IgD-negative memory B cell (primary cell): ENCODE data around the gene CCL2. TPM values are rescaled to one million over a fixed set of nuclear protein-coding genes. Genes with fewer than 3 reads are reported as not detected.

Experiments
- H3K27ac Mint-ChIP-seq, 3 donors: one replicate each; pipeline ENCODE4 v1.8.0; 2020 to 2022; ENCODE audit warnings: mild to moderate bottlenecking in 3 of 3, mixed read lengths in 3 of 3, moderate library complexity in 1 of 3
- H3K27me3 Mint-ChIP-seq: one replicate; pipeline ENCODE4 v1.8.0; 2021; ENCODE audit warnings: mixed read lengths
- H3K36me3 Mint-ChIP-seq: one replicate; pipeline ENCODE4 v1.8.0; 2020; ENCODE audit warnings: mild to moderate bottlenecking, mixed read lengths
- H3K4me1 Mint-ChIP-seq, 3 donors: one replicate each; pipeline ENCODE4 v1.8.0; 2020 to 2022; ENCODE audit warnings: mixed read lengths in 3 of 3, mild to moderate bottlenecking in 1 of 3
- H3K4me3 Mint-ChIP-seq, 4 donors: one replicate each; pipeline ENCODE4 v1.8.0; 2020 to 2022; ENCODE audit warnings: mild to moderate bottlenecking in 4 of 4, mixed read lengths in 4 of 4, moderate library complexity in 3 of 4
- H3K9me3 Mint-ChIP-seq, 3 donors: one replicate each; pipeline ENCODE4 v1.8.0; 2020 to 2021; ENCODE audit warnings: mixed read lengths in 3 of 3, mild to moderate bottlenecking in 1 of 3
- polyA plus RNA-seq: library from polyadenylated mRNA; unstranded; fragments of 300-500 nt; fragmentation: Illumina TruSeq; gene quantifications from one replicate; pipeline ENCODE4 v1.2.3, GENCODE V29; 2021

The CCL2 gene
- polyA plus RNA-seq, 1 donor from 2014 or later: not detected

DNA sequence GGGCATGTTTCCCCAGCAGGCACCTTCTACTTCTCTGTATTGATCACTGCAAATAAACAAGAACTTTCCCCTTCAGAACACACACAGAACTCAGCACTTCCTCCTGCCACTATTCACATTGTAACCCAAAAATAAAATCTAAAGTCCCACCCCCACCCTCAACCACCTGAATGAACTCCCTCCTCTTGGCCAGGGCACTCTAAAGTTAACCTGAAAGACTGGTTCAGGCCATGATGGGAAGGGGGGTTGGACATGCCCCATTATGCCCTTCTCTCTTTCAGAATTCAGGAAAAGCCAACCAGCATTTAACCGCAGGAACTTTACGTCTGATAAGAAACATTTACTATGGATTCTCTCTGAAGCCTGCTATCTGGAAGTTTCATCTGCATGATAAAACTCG, 27.4 kb upstream of the CCL2 start:
- H3K9me3 Mint-ChIP-seq: peaks cover 0 to 18% (median 5%) of the 10 kb centered on the region in 3 donors
- H3K4me1 Mint-ChIP-seq: no peaks in the 10 kb centered on the region
- no peak overlapping the region for H3K27ac Mint-ChIP-seq
- H3K36me3 Mint-ChIP-seq: no peaks in the 10 kb centered on the region
- H3K27me3 Mint-ChIP-seq: peaks cover 23% of the 10 kb centered on the region
- H3K4me3 Mint-ChIP-seq: no peak overlapping the region

DNA sequence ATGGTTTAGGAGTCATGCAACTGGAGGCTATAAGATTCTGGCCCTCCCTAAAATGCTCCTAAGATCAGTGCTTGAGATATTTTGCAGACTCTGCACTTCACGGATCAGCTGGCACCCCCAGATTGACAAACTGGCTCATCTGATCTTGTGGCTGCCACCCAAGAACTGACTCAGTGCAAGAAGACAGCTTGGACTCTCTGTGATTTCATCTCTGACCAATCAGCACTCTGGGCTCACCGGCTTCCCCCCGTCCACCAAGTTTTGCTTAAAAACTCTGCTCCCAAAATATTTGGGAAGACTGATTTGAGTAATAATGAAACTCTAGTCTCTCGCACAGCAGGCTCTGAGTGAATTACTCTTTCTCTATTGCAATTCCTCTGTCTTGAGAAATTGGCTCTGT, 26.3 kb upstream of the CCL2 start:
- Mint-ChIP-seq H3K4me3 (no peak overlapping the region), H3K4me1 (no peaks in the 10 kb centered on the region), H3K36me3 (no peaks in the 10 kb centered on the region), H3K9me3 (peaks cover 0 to 18% (median 5%) of the 10 kb centered on the region in 3 donors), H3K27ac (no peak overlapping the region), H3K27me3 (peaks cover 24% of the 10 kb centered on the region)

DNA sequence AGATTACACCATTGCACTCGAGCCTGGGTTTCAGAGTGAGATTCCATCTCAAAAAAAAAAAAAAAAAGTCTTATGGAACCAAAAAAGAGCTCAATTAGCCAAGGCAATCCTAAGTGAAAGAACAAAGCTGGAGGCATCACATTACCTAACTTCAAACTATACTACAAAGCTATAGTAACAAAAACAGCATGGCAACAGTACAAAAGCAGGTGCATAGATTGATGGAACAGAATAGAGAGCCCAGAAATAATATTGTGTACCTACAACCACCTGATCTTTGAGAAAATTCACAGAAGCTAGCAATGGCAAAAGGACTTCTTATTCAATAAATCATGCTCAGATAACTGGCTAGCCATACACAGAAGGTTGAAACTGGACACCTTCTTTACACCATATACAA, 24.7 kb upstream of the CCL2 start:
- H3K36me3 Mint-ChIP-seq: no peaks in the 10 kb centered on the region
- H3K9me3 Mint-ChIP-seq: peaks cover 0 to 18% (median 4%) of the 10 kb centered on the region in 3 donors
- H3K27me3 Mint-ChIP-seq: peaks cover 23% of the 10 kb centered on the region
- no peak overlapping the region for H3K4me3 Mint-ChIP-seq
- no peak overlapping the region for H3K27ac Mint-ChIP-seq
- no peaks in the 10 kb centered on the region for H3K4me1 Mint-ChIP-seq

DNA sequence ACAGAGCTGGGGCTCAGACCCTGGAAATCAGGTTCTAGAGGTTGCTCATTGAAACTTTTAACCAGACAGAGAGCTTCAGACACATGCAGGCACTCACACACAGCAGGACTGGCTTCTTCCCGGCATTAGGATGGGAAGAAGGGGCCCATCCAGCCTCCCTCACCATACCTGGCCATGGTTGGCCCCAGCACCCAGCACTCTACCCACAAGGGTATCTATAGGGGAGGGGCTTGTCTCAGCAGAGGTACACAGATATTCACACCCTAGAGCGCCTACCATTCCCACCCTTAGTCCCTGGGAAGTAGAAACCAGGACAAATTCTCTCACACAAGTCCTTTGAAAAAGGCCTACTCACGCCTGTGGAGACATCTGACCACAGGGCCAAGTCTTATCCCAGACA, 20.5 kb upstream of the CCL2 start:
- Mint-ChIP-seq H3K36me3 (no peaks in the 10 kb centered on the region), H3K27ac (no peak overlapping the region), H3K9me3 (peaks cover 0 to 9% (median 0%) of the 10 kb centered on the region in 3 donors), H3K27me3 (peaks cover 6% of the 10 kb centered on the region), H3K4me1 (peaks cover 0 to 1% (median 0%) of the 10 kb centered on the region in 3 donors), H3K4me3 (no peak overlapping the region)

DNA sequence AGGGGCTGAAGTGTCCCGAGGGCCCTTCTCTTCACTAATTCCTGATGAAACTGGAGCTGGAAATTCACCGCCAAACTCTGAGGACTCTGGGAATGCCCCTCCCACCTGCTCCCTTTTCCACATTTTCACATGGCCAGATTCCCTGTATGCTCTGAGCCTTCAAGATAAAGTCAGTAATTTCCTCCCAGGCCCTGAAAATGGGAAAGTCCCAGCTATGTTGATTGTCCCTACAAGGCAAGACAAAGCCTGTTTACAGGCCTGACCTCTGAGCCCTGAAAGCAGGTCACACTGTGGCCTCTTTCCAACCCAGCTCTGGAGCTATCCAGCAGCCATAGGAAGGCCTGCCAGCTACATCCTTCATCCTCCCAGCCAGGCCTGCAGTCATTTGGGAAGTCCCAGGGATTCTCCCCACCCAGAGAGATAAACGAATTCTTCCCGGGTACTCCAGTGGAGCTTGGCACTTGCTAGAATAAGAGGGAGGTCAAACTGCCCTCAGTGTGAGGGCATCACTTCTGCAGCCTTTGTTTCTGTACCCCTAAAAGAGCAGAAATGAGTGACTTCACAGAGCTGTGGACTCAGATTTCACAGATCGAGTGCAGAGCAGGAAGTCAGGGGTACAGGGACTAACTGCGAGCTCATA, 19.6 kb upstream of the CCL2 start:
- Mint-ChIP-seq H3K9me3 (peaks cover 0 to 4% (median 0%) of the 10 kb centered on the region in 3 donors), H3K27me3 (peaks cover 5% of the 10 kb centered on the region), H3K4me1 (peaks cover 0 to 1% (median 0%) of the 10 kb centered on the region in 3 donors), H3K27ac (no peak overlapping the region), H3K36me3 (no peaks in the 10 kb centered on the region), H3K4me3 (no peak overlapping the region)

DNA sequence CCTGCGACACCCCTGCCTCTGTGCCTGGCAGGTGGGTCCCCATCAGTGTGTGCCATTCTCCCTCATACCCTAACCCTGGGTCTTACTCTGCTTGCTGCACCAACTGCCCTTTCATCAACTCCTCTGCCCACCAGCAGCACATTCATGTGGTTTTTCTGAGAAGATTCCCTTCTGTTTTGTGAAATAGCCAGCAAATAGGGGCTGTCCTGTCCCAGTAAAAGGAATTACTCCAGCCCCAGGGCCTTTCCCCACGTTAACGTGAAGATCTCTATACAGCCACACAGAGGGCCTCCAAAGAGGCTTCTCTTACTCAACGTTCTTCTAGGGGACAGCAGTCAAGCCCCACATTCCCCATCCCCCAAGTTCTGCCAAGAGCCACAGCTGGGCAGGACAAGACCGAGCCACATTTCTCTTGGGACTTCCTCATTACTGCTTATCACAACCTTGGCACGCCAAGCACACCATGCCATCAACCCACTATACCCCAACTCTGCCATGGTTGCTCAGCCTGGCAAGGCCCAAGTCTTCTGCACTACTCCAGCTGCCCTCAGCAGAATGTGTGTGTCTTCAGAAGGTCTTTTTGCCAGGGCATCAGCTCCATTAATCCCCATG, 18.7 kb upstream of the CCL2 start:
- H3K27me3 Mint-ChIP-seq: peaks cover 5% of the 10 kb centered on the region
- no peak overlapping the region for H3K4me3 Mint-ChIP-seq
- no peaks in the 10 kb centered on the region for H3K36me3 Mint-ChIP-seq
- no peaks in the 10 kb centered on the region for H3K9me3 Mint-ChIP-seq
- peaks cover 0 to 1% (median 0%) of the 10 kb centered on the region in 3 donors for H3K4me1 Mint-ChIP-seq
- no peak overlapping the region for H3K27ac Mint-ChIP-seq

DNA sequence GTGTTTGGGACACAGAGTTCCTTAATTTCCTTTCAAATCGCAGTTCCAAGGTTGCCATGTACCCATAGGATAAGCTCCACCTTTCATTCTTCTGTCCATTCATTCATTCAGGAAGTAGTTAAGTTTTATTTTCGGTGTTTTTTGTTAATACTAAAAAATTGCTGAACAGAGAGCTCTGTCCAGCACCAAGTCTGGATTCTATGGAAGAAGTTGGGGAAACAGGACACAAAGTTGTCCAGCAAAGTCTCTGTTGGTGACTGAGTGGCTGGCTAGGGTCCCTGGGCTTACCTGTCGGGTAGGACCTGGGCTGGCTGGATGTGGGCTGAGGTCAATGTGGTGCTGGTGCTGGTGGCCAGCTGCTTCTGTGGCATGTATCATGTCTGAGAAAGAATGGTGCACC, 17.6 kb upstream of the CCL2 start:
- Mint-ChIP-seq H3K4me1 (peaks cover 2 to 7% (median 2%) of the 10 kb centered on the region in 3 donors), H3K4me3 (no peak overlapping the region), H3K9me3 (no peaks in the 10 kb centered on the region), H3K36me3 (no peaks in the 10 kb centered on the region), H3K27me3 (peaks cover 6% of the 10 kb centered on the region), H3K27ac (no peak overlapping the region)

DNA sequence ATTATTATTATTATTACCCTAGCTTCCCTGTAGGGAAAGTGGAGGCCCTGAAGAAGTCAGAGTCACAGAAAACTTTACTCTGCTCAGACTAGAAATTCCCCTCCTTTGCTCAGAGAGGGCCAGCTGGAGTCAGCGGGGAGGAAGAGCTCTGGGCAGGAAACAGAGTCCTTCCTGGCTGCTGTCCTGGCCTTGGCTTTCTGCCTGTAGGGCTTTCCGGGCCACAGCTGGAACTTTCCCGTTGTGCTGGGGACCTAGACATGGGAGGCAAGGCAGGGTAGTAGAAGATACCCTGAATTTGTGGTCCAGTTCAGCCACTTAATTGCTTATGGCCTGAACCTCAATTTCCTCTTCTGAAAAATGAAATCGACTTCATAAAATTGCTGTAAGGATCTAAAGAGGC, 14.0 kb upstream of the CCL2 start:
- Mint-ChIP-seq H3K9me3 (no peaks in the 10 kb centered on the region), H3K27me3 (peaks cover 1% of the 10 kb centered on the region), H3K4me1 (peaks cover 6 to 13% (median 8%) of the 10 kb centered on the region in 3 donors), H3K27ac (no peak overlapping the region), H3K36me3 (no peaks in the 10 kb centered on the region), H3K4me3 (no peak overlapping the region)

DNA sequence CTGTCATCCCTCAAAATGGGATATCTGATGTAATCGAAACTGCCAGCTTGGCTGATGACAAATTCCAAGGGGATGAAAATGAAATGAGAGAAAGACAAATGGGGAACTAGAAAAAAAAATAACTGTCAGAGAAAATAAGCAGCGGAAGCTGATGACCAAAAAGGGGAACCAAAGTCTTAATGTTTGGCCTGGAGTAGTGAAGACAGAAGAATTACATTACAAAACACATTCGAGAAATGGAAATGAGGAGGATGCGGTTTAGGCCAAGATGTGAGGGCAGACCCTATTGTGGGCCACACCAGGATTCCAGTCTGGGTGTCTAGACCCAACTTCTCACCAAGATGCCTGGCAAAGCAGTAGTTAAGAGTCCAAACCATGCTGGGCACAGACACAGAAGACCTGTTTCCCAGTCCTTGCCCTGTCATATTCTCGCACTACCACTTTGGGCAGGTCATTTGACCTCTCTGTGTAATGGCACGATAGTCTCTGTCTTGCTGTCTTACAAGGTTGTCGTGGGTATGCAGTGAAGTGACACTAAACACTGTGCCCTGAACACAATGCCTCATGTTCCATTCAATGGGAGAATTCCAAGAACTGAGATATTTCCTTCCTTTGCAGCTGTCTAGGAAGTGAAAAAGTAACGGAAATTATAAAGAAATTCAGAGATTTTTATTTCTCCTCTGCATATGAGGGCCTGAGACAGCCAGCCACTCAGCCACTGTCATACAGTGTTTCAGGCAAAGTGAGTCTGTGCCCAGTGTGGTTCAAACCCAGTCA, 12.3 kb upstream of the CCL2 start:
- Mint-ChIP-seq H3K36me3 (no peaks in the 10 kb centered on the region), H3K4me1 (peaks cover 6 to 13% (median 6%) of the 10 kb centered on the region in 3 donors), H3K4me3 (peak overlapping the region in 2 of 4 donors; percentile 0 to 59), H3K27ac (no peak overlapping the region), H3K9me3 (no peaks in the 10 kb centered on the region), H3K27me3 (peaks cover 8% of the 10 kb centered on the region)

DNA sequence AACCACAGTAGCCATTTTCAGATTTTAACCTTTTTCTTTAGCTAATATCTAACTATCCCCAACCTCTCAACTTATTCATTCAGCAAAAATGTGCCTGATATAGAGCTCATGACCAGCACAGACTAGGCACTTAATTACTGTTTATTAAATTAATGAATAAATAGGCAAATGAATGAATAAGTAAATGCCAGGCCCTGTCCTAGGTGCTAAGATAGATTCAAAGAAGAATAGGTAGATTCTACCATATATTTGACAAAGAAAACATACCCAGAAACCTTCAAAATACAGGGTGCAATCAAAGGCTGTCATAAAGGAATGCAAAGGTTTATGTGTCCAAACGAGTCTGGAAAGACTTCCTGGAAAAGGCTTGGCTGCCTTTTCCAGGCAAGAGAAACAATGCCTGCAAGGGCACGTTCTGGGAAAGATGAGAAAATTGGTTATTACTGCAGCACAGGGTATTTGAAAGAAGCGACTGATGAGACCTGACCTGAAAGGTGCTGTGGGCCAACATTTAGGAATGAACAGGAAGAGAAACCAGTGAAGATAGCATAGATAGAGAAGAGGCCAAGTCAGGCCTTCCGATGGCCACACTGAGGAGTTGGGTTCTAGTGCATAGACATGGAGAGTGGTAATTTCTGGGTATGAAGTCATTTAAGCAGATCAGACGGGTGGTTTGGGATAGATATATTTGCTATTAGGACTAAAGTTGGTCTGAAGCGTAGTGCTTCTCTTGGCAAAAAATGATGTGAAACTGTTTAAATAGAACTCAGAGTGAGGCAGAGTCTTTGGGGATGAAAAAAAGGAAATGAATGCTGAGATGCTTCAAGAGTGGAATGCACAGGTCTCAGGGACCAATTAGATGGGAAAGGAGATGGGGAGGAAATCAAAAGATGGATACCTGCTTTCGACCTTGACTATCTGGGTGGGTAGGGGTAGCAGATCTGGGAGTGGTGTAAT, 11.4 kb upstream of the CCL2 start:
- no peak overlapping the region for H3K4me3 Mint-ChIP-seq
- H3K36me3 Mint-ChIP-seq: no peaks in the 10 kb centered on the region
- no peak overlapping the region for H3K27ac Mint-ChIP-seq
- H3K9me3 Mint-ChIP-seq: no peaks in the 10 kb centered on the region
- H3K27me3 Mint-ChIP-seq: peaks cover 10% of the 10 kb centered on the region
- H3K4me1 Mint-ChIP-seq: peaks cover 6 to 13% (median 6%) of the 10 kb centered on the region in 3 donors

DNA sequence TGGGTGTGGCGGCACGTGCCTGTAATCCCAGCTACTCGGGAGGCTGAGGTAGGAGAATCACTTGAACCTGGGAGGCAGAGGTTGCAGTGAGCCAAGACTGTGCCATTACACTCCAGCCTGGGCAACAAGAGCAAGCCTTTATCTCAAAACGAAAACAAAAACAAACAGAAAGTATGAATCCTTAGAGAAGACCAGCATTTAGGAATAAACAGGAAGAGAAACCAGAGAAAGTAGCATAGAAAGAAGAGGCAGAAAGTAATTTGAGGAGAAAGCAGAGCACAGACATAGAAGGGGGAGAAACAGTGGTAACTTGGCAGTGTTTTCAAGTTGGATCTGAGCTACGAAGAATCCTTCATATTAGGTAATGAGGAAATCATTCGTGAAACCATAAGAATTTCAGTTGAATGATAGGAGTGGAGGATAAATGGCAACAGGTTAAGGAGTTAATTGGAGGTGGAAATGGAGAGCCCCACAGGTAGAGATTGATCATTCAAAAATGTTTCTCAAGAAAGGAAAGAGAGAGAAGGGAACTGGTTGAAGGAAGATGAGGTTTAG, 9.7 kb upstream of the CCL2 start:
- Mint-ChIP-seq H3K4me1 (peaks cover 6 to 13% (median 6%) of the 10 kb centered on the region in 3 donors), H3K9me3 (no peaks in the 10 kb centered on the region), H3K27ac (no peak overlapping the region), H3K4me3 (no peak overlapping the region), H3K36me3 (no peaks in the 10 kb centered on the region), H3K27me3 (peaks cover 10% of the 10 kb centered on the region)

DNA sequence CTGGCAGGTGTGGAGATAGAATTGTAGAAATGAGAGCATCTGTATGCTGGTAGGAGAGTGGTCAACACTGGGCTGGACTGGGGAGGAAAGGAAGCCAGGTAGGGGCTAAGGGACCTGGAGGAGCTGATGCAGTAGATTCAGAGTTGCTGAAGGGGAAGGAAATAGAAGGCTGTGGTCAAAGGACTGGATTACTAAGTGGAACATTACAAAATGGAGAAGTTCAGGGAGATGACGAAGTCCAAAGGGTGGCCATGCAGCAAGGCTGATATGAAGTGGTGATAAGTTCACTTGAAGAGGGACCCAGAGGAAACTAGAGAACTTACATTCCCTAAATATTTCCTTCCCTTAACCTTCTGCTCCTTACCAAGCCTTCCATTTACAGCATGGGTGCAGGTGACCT, 8.6 kb upstream of the CCL2 start:
- Mint-ChIP-seq H3K27ac (no peak overlapping the region), H3K4me3 (no peak overlapping the region)

DNA sequence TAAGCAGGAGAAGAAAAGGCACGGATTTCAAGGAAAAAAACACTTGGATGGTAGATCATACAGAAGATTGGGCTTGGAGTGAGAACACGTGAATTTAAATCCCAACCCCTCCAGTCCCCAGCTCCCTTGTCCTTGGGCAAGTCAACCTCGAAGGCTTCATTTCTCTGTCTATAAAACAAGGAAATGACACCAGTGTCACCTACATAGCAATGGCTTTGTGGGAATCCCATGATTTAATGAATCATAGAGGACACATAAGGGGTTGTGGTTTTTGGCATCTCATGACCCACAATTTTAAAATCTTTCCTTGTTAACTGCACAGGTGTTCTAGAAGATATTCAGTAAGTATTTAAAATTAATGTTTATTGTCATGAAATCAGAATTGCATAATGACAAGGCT, 8.2 kb upstream of the CCL2 start:
- Mint-ChIP-seq H3K4me1 (peaks cover 6 to 15% (median 6%) of the 10 kb centered on the region in 3 donors), H3K9me3 (no peaks in the 10 kb centered on the region), H3K4me3 (no peak overlapping the region), H3K36me3 (no peaks in the 10 kb centered on the region), H3K27ac (no peak overlapping the region), H3K27me3 (peaks cover 11% of the 10 kb centered on the region)

More for the DNA sequence above, 8.6 kb upstream of the CCL2 start:
- Mint-ChIP-seq H3K9me3 (no peaks in the 10 kb centered on the region), H3K27me3 (peaks cover 10% of the 10 kb centered on the region), H3K4me1 (peaks cover 6 to 15% (median 6%) of the 10 kb centered on the region in 3 donors), H3K36me3 (no peaks in the 10 kb centered on the region)

DNA sequence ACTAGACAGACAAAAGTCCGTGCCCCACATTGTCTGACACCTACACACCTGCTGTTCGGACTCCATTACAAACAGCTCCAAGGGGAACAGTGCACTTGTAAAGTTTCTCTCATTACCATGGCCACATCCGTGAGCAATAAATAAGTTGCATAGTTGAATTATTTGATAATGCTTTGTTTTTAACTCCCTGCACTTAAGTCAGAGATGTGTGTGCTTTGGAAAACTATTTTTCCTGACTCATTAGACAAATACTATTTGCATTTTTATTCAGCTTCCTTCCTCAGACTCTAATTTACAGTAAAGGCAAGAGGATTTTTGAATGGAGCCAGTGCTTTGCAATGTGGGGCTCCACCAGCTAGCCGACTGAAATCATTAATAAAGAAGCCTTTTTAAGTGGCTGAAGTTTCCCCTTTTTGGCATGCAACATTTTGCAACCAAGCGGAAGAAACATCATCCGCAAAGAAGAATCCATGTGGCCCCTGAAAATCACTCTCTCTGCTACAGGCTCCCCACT, 6.5 kb upstream of the CCL2 start:
- H3K4me3 Mint-ChIP-seq: no peak overlapping the region
- H3K36me3 Mint-ChIP-seq: no peaks in the 10 kb centered on the region
- H3K27ac Mint-ChIP-seq: no peak overlapping the region
- H3K9me3 Mint-ChIP-seq: no peaks in the 10 kb centered on the region
- H3K4me1 Mint-ChIP-seq: peaks cover 0 to 8% (median 2%) of the 10 kb centered on the region in 3 donors
- peaks cover 16% of the 10 kb centered on the region for H3K27me3 Mint-ChIP-seq
